ENCODE data around the gene PTH. TPM values are rescaled to one million over a fixed set of nuclear protein-coding genes. Genes with fewer than 3 reads are reported as not detected.

Gene PTH
- total and polyA plus RNA-seq, 9 of the 15 experiments (the other 6 are each of a cell fraction or from before 2014, with no cell fraction given), result not detected

DNA sequence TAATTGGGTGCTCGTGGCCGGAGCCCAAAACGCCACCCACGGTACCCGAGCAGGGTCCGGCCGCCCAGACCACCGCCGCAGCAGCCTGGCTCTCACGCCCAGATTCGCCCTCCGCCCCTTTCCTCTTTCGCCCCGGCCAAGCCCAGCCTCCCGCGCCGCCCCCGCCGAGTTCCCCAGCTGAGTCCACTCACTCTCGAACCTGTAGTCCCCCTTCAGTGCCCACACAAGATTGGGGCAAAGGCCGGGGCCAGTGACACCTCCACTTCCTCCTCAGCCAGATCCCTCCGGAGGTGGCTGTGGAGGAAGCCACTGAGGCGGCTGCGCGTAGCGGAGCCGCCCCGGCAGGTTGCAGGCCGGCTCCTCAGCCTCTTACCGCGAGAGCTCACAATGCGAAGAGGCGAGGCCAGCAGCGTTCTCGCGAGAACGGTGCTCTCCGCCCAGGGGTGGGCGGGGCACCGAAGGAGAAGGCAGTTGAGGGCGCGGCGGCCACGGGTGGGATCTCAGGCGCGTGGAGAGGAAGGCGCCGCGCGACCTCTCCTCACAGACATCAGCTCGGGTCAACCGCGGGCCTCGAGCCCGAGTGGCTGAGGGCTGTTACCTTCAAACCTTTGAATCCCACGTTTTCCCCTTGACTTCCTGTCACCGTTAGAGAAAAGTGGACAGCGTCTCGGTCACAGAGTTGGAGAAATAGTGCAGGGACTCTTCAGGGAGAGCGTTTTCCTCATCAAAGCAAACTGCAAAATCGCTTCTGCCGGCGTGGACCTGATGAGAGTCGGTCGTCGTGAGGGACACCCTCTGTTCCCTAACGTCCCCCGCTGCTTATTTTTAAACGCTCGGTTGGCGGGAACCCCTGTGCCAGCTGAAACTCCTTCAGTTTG lies 32.7 kb downstream of the PTH start, which contains the start of gene BTBD10 (continued):
- TF ChIP-seq SETDB1 (IDR thresholded peaks at IDR 0.05; ENCODE audit: low read length) (no peak), CCNT2 (IDR thresholded peaks at IDR 0.05; ENCODE audit: borderline replicate concordance, extremely low read depth, insufficient read length, low read depth, low read length) (peak; percentile 17), EHMT2 (IDR thresholded peaks at IDR 0.05) (no peak), SP1 (CRISPR knock-in tag; IDR thresholded peaks at IDR 0.05) (peak; percentile 63; the same call in 1 of the 2 replicates), ZFPM2 (CRISPR knock-in tag; IDR thresholded peaks at IDR 0.05) (no peak), FOXA3 (CRISPR knock-in tag; conservative IDR thresholded peaks at IDR 0.05 in 1 of 2, IDR thresholded peaks at IDR 0.05 in 1 of 2) (peak in 1 of 2 experiments; percentile 55; a peak in 1 of 4 replicates), MXI1 (IDR thresholded peaks at IDR 0.05; ENCODE audit: low read depth, low read length) (peak; percentile 60; the same call in 1 of the 2 replicates), GATAD2B (IDR thresholded peaks at IDR 0.05; ENCODE audit: borderline replicate concordance) (no peak), SAFB2 (IDR thresholded peaks at IDR 0.05; ENCODE audit: borderline replicate concordance, low read depth, low read length, severe bottlenecking) (no peak), RBM14 (IDR thresholded peaks at IDR 0.05; ENCODE audit: borderline replicate concordance, insufficient read depth, low read depth, low read length) (no peak), ELF4 (CRISPR knock-in tag; IDR thresholded peaks at IDR 0.05) (0 out of 2 replicates have a peak, but pooled peaks have one; percentile 24), ZNF124 (CRISPR knock-in tag; IDR thresholded peaks at IDR 0.05) (no peak), NEUROD1 (IDR thresholded peaks at IDR 0.05; ENCODE audit: borderline replicate concordance, low read depth, low read length, partially characterized antibody) (peak; percentile 78), CHCHD3 (CRISPR knock-in tag; IDR thresholded peaks at IDR 0.05) (0 out of 2 replicates have a peak, but pooled peaks have one; percentile 25), ZSCAN29 (IDR thresholded peaks at IDR 0.05) (no peak), LCOR (CRISPR knock-in tag; IDR thresholded peaks at IDR 0.05) (peak; percentile 71; the same call in 1 of the 2 replicates), HMG20B (CRISPR knock-in tag; IDR thresholded peaks at IDR 0.05) (no peak), NFXL1 (CRISPR knock-in tag; IDR thresholded peaks at IDR 0.05) (no peak), LARP7 (IDR thresholded peaks at IDR 0.05) (no peak), CBFB (CRISPR knock-in tag; IDR thresholded peaks at IDR 0.05) (no peak), RBBP5 (IDR thresholded peaks at IDR 0.05; ENCODE audit: borderline replicate concordance, insufficient read depth, low read length, poor library complexity, severe bottlenecking) (peak; percentile 81), FOXK2 (conservative IDR thresholded peaks at IDR 0.05 in 1 of 2, IDR thresholded peaks at IDR 0.05 in 1 of 2; ENCODE audit: low read depth in 2 of 2) (no peak)
- TF ChIP-seq, protein P1, sequence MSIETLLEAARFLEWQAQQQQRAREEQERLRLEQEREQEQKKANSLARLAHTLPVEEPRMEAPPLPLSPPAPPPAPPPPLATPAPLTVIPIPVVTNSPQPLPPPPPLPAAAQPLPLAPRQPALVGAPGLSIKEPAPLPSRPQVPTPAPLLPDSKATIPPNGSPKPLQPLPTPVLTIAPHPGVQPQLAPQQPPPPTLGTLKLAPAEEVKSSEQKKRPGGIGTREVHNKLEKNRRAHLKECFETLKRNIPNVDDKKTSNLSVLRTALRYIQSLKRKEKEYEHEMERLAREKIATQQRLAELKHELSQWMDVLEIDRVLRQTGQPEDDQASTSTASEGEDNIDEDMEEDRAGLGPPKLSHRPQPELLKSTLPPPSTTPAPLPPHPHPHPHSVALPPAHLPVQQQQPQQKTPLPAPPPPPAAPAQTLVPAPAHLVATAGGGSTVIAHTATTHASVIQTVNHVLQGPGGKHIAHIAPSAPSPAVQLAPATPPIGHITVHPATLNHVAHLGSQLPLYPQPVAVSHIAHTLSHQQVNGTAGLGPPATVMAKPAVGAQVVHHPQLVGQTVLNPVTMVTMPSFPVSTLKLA (conservative IDR thresholded peaks at IDR 0.05), result peak; percentile 58 to 62

Measured in K562 (cell line).